HUES64 (cell line): Measurements from ENCODE around the gene FRMPD4.

ENCODE experiments used
- H3K27ac ChIP-seq: 2 replicates; pipeline ENCODE4 v1.7.0; 2013; ENCODE audit warnings: low read depth, low read length, inconsistent platforms
- H3K27me3 ChIP-seq: 2 replicates; pipeline ENCODE4 v1.6.1; 2013; ENCODE audit warnings: mild to moderate bottlenecking, low read length; ENCODE audit not compliant: insufficient read depth
- H3K36me3 ChIP-seq: 2 replicates; pipeline ENCODE4 v1.6.1; 2013; ENCODE audit warnings: mild to moderate bottlenecking, low read length; ENCODE audit not compliant: insufficient read depth
- H3K4me1 ChIP-seq: 2 replicates; pipeline ENCODE4 v1.6.1; 2013; ENCODE audit warnings: mild to moderate bottlenecking, low read length, moderate library complexity; ENCODE audit not compliant: insufficient read depth
- H3K4me3 ChIP-seq: 2 replicates; pipeline ENCODE4 v1.5.1; 2013; ENCODE audit warnings: mild to moderate bottlenecking, low read length, moderate library complexity
- H3K9ac ChIP-seq: 2 replicates; pipeline ENCODE4 v1.6.1; 2013; ENCODE audit warnings: mild to moderate bottlenecking, low read depth, low read length
- H3K9me3 ChIP-seq: 2 replicates; pipeline ENCODE4 v1.6.1; 2013; ENCODE audit warnings: low read depth, low read length; ENCODE audit not compliant: insufficient read depth
- WGBS: fragments of 150-250, 120-280 bp; methylation state at CpG from one replicate; pipeline ENCODE4 v1.1.7; 2013; ENCODE audit warnings: missing lambda C conversion rate; 5-methylcytosine and 5-hydroxymethylcytosine counted together

Gene FRMPD4

DNA sequence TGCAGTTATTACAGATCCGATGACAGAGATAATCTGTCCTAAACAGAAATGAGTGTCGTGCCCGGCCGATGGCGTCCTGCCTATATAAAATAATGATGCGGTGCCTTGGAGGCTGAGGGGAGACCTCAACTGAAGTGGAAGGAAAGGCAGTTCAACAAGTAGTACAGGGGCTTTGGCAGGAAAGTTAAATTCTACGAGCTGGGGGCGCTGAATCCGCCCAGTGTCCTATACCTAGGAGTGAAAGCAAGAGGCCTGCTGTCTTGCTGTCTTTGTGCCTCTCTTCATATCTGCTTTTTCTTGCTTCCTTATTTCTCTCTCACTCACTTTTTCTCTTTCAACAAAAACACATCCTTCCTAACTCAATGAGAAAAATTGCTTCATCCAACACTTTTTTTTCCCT is 570.8 kb downstream of the FRMPD4 start:
- Histone ChIP-seq H3K4me3 (no peak overlapping the region), H3K27me3 (no peaks in the 10 kb centered on the region), H3K4me1 (no peaks in the 10 kb centered on the region), H3K9ac (no peak overlapping the region), H3K36me3 (no peaks in the 10 kb centered on the region), H3K27ac (no peak overlapping the region), H3K9me3 (no peaks in the 10 kb centered on the region)
- WGBS: 95% methylated on average over 9 of the region's 9 CpGs

DNA sequence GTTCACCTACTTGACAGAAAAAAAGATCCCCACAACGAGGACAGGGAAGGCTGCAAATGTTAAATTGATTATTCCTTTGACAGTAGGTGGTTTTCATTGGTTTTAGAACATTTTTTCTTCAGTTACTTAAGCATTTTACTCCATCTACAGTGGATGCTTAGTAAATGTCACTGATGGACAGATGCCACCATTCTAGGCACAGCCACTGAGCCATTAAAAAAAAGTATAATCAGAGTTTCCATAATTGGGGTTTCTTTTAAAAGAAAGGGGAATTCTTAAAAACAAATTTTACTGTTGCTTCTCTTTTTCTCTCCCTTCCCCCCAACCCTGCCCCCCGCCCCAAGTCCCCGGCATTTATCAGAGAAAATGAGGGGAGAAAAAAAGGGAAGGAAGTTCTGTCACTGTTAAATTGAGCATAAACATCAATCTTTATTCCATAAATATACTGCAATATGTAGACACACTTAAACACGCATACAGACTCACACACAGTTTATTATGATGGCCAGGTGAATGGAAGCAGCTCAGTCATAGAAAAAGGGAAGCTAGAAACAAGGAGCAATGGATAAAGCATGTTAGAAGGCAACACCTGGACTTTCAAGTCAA is 573.3 kb downstream of the FRMPD4 start:
- H3K27me3 ChIP-seq: no peaks in the 10 kb centered on the region
- no peak overlapping the region for H3K4me3 ChIP-seq
- H3K9me3 ChIP-seq: no peaks in the 10 kb centered on the region
- no peak overlapping the region for H3K27ac ChIP-seq
- no peaks in the 10 kb centered on the region for H3K4me1 ChIP-seq
- no peaks in the 10 kb centered on the region for H3K36me3 ChIP-seq
- no peak overlapping the region for H3K9ac ChIP-seq
- no CpG with 5 or more reads among the region's 4 CpGs for WGBS

DNA sequence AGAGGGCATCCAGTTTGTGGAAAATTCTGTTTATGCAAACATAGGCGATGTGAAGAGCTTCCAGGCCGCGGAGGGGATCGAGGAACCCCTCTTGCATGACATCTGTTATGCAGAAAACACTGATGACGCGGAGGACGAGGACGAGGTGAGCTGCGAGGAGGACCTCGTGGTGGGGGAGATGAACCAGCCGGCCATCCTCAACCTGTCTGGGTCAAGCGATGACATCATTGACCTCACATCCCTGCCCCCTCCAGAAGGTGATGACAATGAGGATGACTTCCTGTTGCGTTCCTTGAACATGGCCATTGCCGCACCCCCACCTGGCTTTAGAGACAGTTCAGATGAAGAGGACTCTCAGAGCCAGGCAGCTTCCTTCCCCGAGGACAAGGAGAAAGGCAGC is 578.3 kb downstream of the FRMPD4 start:
- Histone ChIP-seq H3K4me1 (no peaks in the 10 kb centered on the region), H3K36me3 (no peaks in the 10 kb centered on the region), H3K27me3 (no peaks in the 10 kb centered on the region), H3K27ac (no peak overlapping the region), H3K4me3 (no peak overlapping the region), H3K9ac (no peak overlapping the region), H3K9me3 (no peaks in the 10 kb centered on the region)
- 97% methylated on average over 14 of the region's 15 CpGs for WGBS

DNA sequence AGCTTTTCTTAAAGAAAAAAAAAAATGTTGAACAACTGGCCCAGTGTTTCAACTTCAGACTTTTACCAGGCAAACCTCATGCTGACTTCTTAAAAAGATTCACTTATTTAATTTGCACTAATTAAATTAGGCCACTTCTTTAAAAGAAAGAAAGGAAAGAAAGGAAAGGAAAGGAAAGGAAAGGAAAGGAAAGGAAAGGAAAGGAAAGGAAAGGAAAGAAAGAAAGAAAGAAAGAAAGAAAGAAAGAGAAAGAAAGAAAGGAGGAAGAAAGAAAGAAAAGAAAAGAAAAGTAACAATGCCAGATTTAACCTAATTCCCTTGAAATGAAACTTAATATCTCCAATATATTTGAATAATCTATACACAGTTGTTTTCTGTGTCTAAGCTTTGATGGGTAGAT is 581.6 kb downstream of the FRMPD4 start:
- no peak overlapping the region for H3K4me3 ChIP-seq
- H3K27ac ChIP-seq: no peak overlapping the region
- no peaks in the 10 kb centered on the region for H3K9me3 ChIP-seq
- no peak overlapping the region for H3K9ac ChIP-seq
- no peaks in the 10 kb centered on the region for H3K27me3 ChIP-seq
- H3K36me3 ChIP-seq: no peaks in the 10 kb centered on the region
- no peaks in the 10 kb centered on the region for H3K4me1 ChIP-seq

DNA sequence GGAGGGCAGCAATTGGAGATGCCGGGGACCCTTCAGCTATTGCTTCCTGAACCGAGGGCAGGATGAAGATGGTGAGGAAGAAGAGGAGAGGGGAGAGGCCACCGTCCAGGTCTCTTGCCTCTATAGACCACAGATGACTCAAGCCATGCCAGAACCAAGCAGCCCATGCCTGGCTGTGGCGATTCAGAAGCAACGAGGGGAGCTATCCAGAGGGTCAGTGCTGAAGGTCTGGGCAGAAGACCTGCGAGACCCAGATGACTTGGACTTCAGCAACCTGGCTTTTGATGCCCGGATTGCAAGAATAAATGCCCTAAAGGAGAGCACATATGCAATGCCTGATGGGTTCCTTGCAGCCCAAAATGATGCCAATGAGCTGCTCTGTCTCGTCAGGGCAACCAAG is 582.8 kb downstream of the FRMPD4 start:
- no peak overlapping the region for H3K27ac ChIP-seq
- H3K36me3 ChIP-seq: no peaks in the 10 kb centered on the region
- 64% methylated on average over 8 of the region's 8 CpGs for WGBS
- H3K4me1 ChIP-seq: no peaks in the 10 kb centered on the region
- no peaks in the 10 kb centered on the region for H3K9me3 ChIP-seq
- H3K9ac ChIP-seq: no peak overlapping the region
- no peak overlapping the region for H3K4me3 ChIP-seq
- H3K27me3 ChIP-seq: no peaks in the 10 kb centered on the region

DNA sequence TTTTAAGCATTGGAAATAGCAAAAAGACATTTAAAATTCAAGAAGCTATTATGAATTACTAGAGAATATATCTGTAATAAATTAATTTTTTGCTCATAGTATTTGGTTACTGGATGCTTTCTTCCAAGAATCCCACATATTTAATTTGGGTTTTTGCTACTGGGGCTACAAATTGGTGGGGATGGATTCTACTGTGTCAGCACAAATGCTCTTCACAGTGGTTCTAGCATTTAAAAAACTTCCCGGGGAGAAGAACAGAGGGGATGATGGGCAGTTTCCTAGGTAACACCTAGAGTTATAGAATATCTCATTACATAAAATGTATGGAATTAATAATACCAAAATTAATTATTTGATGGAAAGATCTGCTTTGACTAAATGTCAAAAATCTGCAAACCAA is 584.0 kb downstream of the FRMPD4 start:
- Histone ChIP-seq H3K27me3 (no peaks in the 10 kb centered on the region), H3K9ac (no peak overlapping the region), H3K4me1 (no peaks in the 10 kb centered on the region), H3K4me3 (no peak overlapping the region), H3K27ac (no peak overlapping the region), H3K9me3 (no peaks in the 10 kb centered on the region), H3K36me3 (no peaks in the 10 kb centered on the region)
- WGBS: no CpG with 5 or more reads among the region's 1 CpG

DNA sequence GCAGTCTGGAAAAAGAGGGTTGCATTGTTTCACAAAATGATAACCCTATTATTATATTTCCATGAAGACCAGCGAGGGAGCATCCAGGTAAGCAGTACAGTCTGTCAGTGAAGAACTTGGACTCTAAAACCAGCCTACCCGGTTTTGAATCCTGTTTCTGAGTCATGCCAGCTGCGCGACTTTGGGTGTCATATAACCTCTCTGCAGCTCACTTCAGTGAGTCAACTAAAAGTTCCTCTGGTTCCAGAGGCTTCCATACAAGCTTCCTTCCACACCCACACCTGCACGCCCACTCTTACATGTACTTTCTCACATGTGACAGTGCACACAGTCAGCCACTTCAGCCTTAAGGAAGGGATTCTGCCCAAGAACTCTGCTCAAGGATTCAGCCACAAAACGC is 603.1 kb downstream of the FRMPD4 start:
- Histone ChIP-seq H3K27me3 (no peaks in the 10 kb centered on the region), H3K27ac (no peak overlapping the region), H3K4me1 (no peaks in the 10 kb centered on the region), H3K4me3 (no peak overlapping the region), H3K36me3 (no peaks in the 10 kb centered on the region), H3K9ac (no peak overlapping the region), H3K9me3 (no peaks in the 10 kb centered on the region)
- WGBS: 91% methylated on average over 6 of the region's 6 CpGs

DNA sequence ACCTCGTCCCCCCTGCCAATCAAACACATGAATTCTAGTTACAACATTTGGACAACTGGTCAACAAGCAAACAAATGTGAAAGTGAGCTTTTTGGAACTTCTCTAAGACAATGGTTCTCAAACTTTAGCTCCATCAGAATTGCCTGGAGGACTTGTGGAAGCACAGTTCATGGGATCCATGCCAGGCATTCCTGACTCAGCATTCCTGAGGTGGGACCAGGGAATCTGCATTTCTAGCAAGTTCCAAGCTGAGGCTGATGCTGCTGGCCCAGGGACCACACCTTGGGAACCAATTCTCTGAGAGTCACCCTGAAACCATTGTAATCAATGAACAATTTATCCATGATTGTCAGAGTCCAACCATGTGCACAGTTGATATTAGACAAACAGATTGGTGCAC is 609.2 kb downstream of the FRMPD4 start:
- Histone ChIP-seq H3K4me3 (no peak overlapping the region), H3K27ac (no peak overlapping the region), H3K9me3 (no peaks in the 10 kb centered on the region), H3K36me3 (no peaks in the 10 kb centered on the region), H3K4me1 (no peaks in the 10 kb centered on the region), H3K9ac (no peak overlapping the region), H3K27me3 (no peaks in the 10 kb centered on the region)
- 88% methylated on average over 1 of the region's 1 CpG for WGBS

DNA sequence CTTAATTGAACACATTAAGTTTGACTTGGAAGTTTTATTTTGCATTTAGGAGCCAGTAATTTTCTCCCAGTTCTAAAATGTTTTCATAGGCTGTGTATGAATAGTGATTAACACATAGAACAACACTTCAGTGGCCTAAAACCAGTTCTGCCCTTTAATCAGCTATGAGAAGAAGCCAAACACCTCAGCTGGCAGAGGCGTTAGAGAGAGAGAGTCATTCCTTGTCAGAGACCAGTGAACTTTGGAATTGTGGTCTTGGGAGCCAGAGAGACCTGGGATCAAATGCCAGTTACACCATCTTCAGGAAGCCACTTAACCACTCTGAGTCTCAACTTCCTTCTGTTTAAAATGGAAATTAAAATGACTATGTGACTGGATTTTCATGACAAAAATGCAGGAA is 613.6 kb downstream of the FRMPD4 start:
- H3K4me1 ChIP-seq: no peaks in the 10 kb centered on the region
- H3K36me3 ChIP-seq: no peaks in the 10 kb centered on the region
- H3K9me3 ChIP-seq: no peaks in the 10 kb centered on the region
- no peak overlapping the region for H3K9ac ChIP-seq
- H3K27me3 ChIP-seq: no peaks in the 10 kb centered on the region
- H3K4me3 ChIP-seq: no peak overlapping the region
- no peak overlapping the region for H3K27ac ChIP-seq
- WGBS: 93% methylated on average over 1 of the region's 1 CpG

DNA sequence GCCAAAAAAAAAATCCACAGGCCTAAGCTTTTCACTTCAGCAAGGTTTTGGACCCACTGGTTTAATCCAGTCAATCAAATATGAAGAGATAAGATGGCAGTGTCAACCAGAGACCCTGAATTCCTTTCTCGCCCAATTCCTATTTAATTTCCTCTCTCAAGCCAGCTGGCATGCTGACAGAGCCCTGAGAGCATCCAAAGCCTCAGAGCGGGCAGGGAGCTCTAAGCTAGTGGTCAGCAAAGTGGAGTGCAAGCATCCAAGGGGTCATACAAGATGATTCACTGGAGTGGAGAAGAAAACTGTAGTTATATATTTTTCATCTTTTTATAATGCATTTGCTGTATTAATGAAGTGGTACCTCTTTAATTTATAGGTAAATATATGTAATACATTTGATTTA is 615.1 kb downstream of the FRMPD4 start:
- no peaks in the 10 kb centered on the region for H3K4me1 ChIP-seq
- no peak overlapping the region for H3K9ac ChIP-seq
- H3K4me3 ChIP-seq: no peak overlapping the region
- WGBS: 100% methylated on average over 2 of the region's 2 CpGs
- no peak overlapping the region for H3K27ac ChIP-seq
- no peaks in the 10 kb centered on the region for H3K36me3 ChIP-seq
- no peaks in the 10 kb centered on the region for H3K9me3 ChIP-seq
- no peaks in the 10 kb centered on the region for H3K27me3 ChIP-seq

DNA sequence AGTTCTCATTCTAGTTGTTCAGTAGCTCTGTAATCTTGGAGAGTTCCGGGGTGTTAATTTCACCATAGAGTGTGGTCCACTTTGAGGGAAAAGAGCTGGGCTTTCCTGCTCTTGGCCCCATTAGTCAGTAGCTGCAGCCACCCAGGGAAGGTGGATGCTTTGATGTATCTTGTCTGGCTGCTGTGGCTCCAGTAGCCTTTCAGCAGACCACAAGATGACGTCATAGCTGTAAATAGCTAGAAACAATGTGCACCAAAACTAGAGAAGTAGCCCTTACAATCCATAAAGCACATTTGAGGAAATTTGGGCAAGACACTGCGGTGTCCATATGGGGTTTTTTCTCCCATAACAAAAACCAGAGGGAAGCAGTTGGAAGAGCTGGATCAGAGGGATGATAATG is 620.0 kb downstream of the FRMPD4 start:
- Histone ChIP-seq H3K4me1 (no peaks in the 10 kb centered on the region), H3K27ac (no peak overlapping the region), H3K9me3 (no peaks in the 10 kb centered on the region), H3K36me3 (no peaks in the 10 kb centered on the region), H3K4me3 (no peak overlapping the region), H3K27me3 (no peaks in the 10 kb centered on the region), H3K9ac (no peak overlapping the region)
- WGBS: 73% methylated on average over 2 of the region's 3 CpGs

DNA sequence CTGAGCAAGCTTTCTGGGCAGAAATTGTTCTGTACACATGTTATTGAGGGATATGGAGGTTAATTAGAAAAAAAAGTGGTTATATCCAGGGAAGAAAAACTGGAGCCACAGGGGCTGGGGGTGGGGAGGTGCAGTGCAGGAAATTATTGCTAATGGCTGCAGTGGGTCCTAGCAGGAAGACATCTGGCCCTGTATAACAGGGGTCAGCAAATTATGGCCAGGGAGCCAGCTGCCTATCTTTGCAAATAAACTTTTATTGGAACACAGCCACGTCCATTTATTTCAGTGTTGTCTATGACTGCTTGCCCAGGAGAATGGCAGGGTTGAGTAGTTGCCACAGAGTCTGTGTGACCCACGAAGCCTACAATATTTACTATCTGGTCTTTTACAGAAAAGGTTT is 629.6 kb downstream of the FRMPD4 start:
- H3K27me3 ChIP-seq: 0 out of 2 replicates have a peak, but pooled peaks cover 5% of the 10 kb centered on the region
- no peak overlapping the region for H3K4me3 ChIP-seq
- 82% methylated on average over 2 of the region's 2 CpGs for WGBS
- no peaks in the 10 kb centered on the region for H3K36me3 ChIP-seq
- no peaks in the 10 kb centered on the region for H3K9me3 ChIP-seq
- H3K4me1 ChIP-seq: no peaks in the 10 kb centered on the region
- H3K27ac ChIP-seq: no peak overlapping the region
- no peak overlapping the region for H3K9ac ChIP-seq
